ENCODE results near the gene CEP126. TPM values are rescaled to one million over a fixed set of nuclear protein-coding genes. Genes with fewer than 3 reads are reported as not detected.

CEP126 gene
- total RNA-seq, 1 donor from 2014 or later: 3.8 TPM

DNA sequence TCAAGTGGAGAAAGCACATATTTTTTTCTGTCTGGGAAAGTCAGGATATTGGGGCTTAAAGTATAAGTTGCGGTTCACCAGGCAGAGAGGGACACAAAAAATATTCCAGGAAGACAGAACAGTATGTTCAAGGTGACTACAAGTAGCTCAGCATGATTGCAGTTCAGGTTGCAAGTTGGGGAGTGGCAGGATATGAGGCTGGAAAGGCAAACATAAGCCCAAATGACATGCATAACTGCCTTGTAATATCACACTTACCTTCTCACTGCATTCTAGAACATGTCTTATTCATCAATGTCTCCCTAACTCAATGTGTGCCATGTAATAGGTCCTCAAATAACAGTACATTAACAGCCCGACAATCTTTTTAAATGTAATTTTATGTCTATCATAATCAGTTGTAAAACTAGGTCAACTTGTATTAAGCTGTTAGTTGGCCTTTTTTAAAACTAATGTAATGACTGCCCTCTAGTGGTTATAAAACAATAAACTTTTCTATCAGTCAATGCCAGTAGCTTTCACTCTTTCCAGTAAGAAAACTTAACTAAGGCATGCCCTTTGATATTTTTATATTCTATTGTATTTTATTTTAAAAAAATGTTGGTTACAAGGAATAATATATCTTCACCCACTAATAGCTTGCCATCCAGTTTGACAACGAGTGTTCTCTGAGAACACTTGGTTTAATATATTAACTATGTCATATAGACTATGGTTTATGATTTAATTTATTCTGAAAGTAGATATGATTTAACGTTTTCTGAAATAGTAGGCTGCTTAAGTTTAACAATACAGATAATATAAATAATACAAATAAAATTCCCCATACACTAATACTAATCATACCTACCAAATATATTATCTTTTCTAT, 93.0 kb downstream of the CEP126 start:
- DNase-seq (ENCODE audit: low read depth): peak; percentile 78

DNA sequence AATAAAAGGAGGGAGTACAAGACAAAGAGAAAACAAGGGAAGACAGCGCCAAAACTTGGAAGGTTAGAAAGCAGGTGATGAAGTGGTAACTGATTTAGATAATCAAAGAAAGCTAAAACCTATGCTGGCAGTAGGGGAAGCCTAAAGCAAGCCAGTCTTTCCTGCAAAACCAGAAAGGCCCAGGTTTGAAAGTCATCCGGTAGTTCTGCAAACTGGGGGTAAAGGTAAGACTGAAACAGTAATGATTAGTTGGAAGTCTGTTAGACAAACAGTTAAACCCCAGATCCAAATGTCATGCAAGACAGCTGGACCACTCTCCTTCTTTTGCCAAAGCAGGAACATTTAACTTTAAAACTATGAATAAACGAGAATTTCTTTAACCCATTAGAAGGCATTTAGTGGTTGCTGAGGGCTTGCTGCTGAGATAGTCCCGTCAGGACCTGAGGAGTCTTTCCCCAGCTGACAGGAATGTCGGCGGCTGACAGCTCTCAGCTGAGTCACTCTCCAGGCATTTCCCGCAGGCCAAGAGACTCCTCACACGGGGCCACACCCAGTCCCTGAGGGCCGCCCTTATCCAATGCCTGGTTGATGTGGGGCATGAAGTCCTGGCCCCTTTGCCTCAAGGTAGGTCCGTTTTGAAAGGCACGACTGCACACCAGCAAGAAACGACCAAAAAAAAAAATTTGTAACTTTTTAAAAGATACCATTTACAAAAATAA, 96.1 kb downstream of the CEP126 start:
- peak; percentile 86 for DNase-seq (ENCODE audit: low read depth)

DNA sequence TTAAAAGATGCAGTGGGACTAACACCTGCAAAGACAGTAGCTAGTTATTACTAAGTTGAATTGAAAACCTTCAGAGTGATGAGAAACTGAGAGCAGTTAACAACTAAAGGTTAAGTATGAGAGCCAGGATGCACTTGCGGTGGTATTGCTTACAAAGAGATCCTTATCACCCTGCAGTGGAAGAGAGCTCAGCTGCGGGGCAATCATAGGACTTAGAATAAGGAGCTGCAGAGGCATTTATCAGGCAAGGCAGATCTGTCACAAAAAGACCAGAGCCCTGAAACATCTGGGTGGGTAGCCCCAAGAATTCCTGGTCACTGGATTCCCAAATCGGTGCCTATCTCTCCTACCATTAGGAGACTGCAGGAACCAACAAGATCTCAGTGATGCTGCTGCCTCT, 98.1 kb downstream of the CEP126 start:
- no peak for DNase-seq (ENCODE audit: low read depth)

- no peak for DNase-seq (ENCODE audit: low read depth)
Measured at GRCh38 chr11:102014756-102015155, 99.9 kb downstream of the CEP126 start.

DNA sequence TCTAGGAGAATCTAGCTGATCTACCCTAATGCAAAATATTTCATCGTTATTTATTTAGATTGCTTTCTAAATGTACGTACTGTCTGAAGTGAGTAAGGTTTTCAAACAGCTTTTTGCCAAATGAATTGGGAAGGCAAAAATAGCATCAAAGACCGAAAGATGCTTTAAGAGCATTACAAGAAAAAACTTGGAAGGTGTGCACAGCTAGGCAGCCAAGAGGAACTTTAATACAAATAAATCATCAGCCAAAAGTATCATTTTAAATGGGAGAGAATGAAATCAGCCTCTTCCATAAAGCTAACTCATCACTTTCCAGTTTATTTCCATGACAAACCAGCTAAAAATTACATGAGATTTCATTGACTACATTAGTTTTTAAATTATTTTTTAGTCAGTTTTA, 102.2 kb downstream of the CEP126 start:
- no peak for DNase-seq (ENCODE audit: low read depth)

DNA sequence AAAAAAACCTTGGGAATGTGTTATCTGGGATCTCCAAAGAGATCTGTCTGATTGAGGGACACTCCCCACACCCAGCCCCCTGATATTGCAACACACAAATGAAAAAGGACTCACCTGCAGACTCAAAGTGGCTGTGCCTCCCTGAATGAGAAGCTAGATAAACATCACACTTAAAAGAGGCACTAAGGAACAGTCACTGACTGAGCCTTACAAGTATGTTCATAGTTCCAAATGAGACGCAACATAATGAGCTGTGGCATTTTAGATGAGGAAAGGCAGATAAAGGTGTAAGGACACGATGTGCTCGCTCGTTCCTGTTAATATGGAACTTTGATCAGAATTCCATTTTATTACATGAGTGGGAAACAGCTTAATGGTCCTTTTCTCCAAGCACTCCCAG, 111.4 kb downstream of the CEP126 start:
- peak; percentile 25 for DNase-seq (ENCODE audit: low read depth)

GRCh38 chr11:102026959-102027358, 112.1 kb downstream of the CEP126 start:
- DNase-seq (ENCODE audit: low read depth): no peak

DNA sequence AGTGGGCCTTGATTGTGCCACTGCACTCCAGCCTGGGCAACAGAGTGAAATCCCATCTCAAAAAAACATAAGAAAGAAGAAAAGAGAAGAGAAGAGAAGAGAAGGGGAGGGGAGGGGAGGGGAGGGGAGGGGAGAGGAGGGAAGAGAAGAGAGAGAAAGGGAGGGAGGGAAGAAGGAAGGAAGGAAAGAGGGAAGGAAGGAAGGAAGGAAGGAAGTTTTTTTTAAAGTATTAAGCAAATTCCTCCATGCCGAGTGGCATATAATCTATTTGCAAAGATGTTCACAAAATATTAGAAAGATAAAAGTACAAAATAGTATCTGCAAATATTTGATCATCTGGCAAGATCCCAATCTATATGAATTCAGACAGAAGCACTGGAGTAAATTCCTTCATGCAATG, 121.9 kb downstream of the CEP126 start:
- no peak for DNase-seq (ENCODE audit: low read depth)

DNA sequence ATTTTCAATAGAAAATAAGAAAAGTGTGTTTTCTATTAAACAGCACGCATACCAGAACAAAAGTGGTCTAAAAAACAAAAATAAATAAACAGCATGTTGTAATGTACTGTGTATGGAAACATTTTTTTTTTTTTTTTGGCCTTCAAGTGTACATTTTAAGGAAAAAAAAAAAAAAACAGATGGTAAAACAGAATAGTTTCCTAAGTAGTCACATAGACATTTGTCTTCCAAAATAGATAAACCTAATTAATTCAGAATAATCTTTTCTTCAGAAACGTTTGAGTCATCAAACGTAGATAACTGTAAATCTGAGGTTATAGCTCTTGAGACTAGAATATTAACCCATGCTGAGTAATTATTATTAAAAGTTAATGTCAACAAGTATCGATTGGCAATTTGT, 132.0 kb downstream of the CEP126 start:
- no peak for DNase-seq (ENCODE audit: low read depth)

- peak; percentile 33 for DNase-seq (ENCODE audit: low read depth)
Measured at GRCh38 chr11:102047305-102047924, 132.6 kb downstream of the CEP126 start, which contains the start of gene CFAP300. CFAP300 (plus strand) TSS chr11:102047437; CDS start chr11:102047471, 34 bp downstream.

Other genes with a start within 250 kb of the CEP126 start
- not detected in 2 replicates for gene ANGPTL5, start 1.5 kb downstream of the CEP126 start, total RNA-seq
- 2.6 and 11.9 TPM in 2 replicates for gene CFAP300, start 132.4 kb downstream of the CEP126 start, total RNA-seq
- 98.1 and 219 TPM in 2 replicates for gene YAP1, start 195.4 kb downstream of the CEP126 start, total RNA-seq

All from renal cortical epithelial cell (primary cell).